GM12878 (cell line): ENCODE data around the gene CES3. TPM values are rescaled to one million over a fixed set of nuclear protein-coding genes. Genes with fewer than 3 reads are reported as not detected.
A peak's percentile ranks its signal among the peaks of the same experiment; 100 is the strongest.

Experiments used
- ATF7 ChIP-seq: fragments of 450-650 bp; IDR thresholded peaks from 2 replicates; pipeline ENCODE4 v1.6.1; 2016; ENCODE audit warnings: low read depth, mild to moderate bottlenecking
- BMI1 ChIP-seq: fragments of 450-650 bp; IDR thresholded peaks from 2 replicates; pipeline ENCODE4 v1.6.1; 2016; ENCODE audit warnings: mild to moderate bottlenecking, moderate library complexity, borderline replicate concordance
- BRCA1 ChIP-seq: IDR thresholded peaks from 2 replicates; pipeline ENCODE4 v1.6.1; 2011; ENCODE audit warnings: low read depth, low read length, improper control_type of control experiment
- DPF2 ChIP-seq: fragments of 450-650 bp; IDR thresholded peaks from 2 replicates; pipeline ENCODE4 v1.6.1; 2017; ENCODE audit warnings: mild to moderate bottlenecking
- EGR1 ChIP-seq, 2 experiments: IDR thresholded peaks; 1 replicate in 1 of 2; 2 replicates in 1 of 2; pipeline ENCODE4 v1.6.1; 2011 to 2012; ENCODE audit warnings: low read depth in 2 of 2, low read length in 2 of 2, borderline replicate concordance in 1 of 2, mild to moderate bottlenecking in 1 of 2, moderate library complexity in 1 of 2
- ESRRA ChIP-seq: IDR thresholded peaks from 2 replicates; pipeline ENCODE4 v1.6.1; 2012; ENCODE audit warnings: mild to moderate bottlenecking, low read length, improper control_type of control experiment
- IKZF1 ChIP-seq: fragments of 450-650 bp; conservative IDR thresholded peaks from 2 replicates; pipeline ENCODE4 v1.6.1; 2017; ENCODE audit warnings: antibody characterized with exemption, mild to moderate bottlenecking
- IRF5 ChIP-seq: fragments of 450-650 bp; IDR thresholded peaks from 2 replicates; pipeline ENCODE4 v1.6.1; 2017; ENCODE audit warnings: borderline replicate concordance
- KDM1A ChIP-seq: fragments of 200-600 bp; sonication (generic); IDR thresholded peaks from 2 replicates; pipeline ENCODE4 v1.6.1; 2016; ENCODE audit warnings: borderline replicate concordance
- MEF2B ChIP-seq: fragments of 450-650 bp; IDR thresholded peaks from 2 replicates; pipeline ENCODE4 v1.6.1; 2018; ENCODE audit warnings: mild to moderate bottlenecking, moderate library complexity; ENCODE audit not compliant: partially characterized antibody, poor library complexity, severe bottlenecking
- MTA3 ChIP-seq: IDR thresholded peaks from 2 replicates; pipeline ENCODE4 v1.6.1; 2012; ENCODE audit warnings: low read length, inconsistent platforms, borderline replicate concordance
- NBN ChIP-seq: fragments of 450-650 bp; IDR thresholded peaks from 2 replicates; pipeline ENCODE4 v1.6.1; 2016
- NFYB ChIP-seq: IDR thresholded peaks from 2 replicates; pipeline ENCODE4 v1.6.1; 2011; ENCODE audit warnings: low read depth, mild to moderate bottlenecking, low read length, improper control_type of control experiment, moderate library complexity; ENCODE audit not compliant: insufficient read depth
- PAX5 ChIP-seq: IDR thresholded peaks from 2 replicates; pipeline ENCODE4 v1.6.1; 2011; ENCODE audit warnings: low read depth, low read length, borderline replicate concordance
- PBX3 ChIP-seq: IDR thresholded peaks from 2 replicates; pipeline ENCODE4 v1.6.1; 2011; ENCODE audit warnings: mild to moderate bottlenecking, low read depth, low read length, moderate library complexity; ENCODE audit not compliant: insufficient replicate concordance
- POU2F2 ChIP-seq: IDR thresholded peaks from 3 replicates; pipeline ENCODE4 v1.6.1; 2011; ENCODE audit warnings: low read depth, mild to moderate bottlenecking, low read length, borderline replicate concordance
- SREBF2 ChIP-seq: IDR thresholded peaks from 2 replicates; pipeline ENCODE4 v1.6.1; 2012; ENCODE audit warnings: mild to moderate bottlenecking, low read length
- USF1 ChIP-seq: IDR thresholded peaks from 2 replicates; pipeline ENCODE4 v1.6.1; 2011; ENCODE audit warnings: borderline replicate concordance, low read depth, mild to moderate bottlenecking, moderate library complexity, mixed read lengths, low read length; ENCODE audit not compliant: insufficient read depth; ENCODE audit errors: extremely low read length
- YY1 ChIP-seq: IDR thresholded peaks from 2 replicates; pipeline ENCODE4 v1.6.1; 2011; ENCODE audit warnings: low read depth, mild to moderate bottlenecking, low read length
- polyA plus RNA-seq, 11 experiments: library from polyadenylated mRNA; depleted of rRNA in 4 of 11; unstranded in 6 of 11; stranded (reverse) in 5 of 11; fragments of >200 nt; fragmentation: Nextera tagmentation in 4 of 11; fragmentation: Illumina TruSeq in 1 of 11; extraction: Ambion mirVana in 4 of 11; extraction: Trizol in 1 of 11; gene quantifications; 1 replicate in 1 of 11; 2 replicates in 10 of 11; pipeline versions ENCODE4 v1.2.1 to v1.2.3, GENCODE V29; 2011 to 2016; ENCODE audit warnings: inconsistent platforms in 2 of 11, missing spikeins in 2 of 11, low read depth in 1 of 11
- total RNA-seq, 4 experiments: library from RNA; depleted of rRNA in 3 of 4; stranded (reverse); fragments of >200 nt in 3 of 4; fragmentation: Illumina TruSeq in 1 of 4; extraction: Trizol in 1 of 4; gene quantifications; 2 replicates each; pipeline versions ENCODE4 v1.2.1 to v1.2.3, GENCODE V29; 2013 to 2021
- TF ChIP-seq, protein P1 (sequence below): fragments of 450-650 bp; IDR thresholded peaks from 2 replicates; pipeline ENCODE4 v1.6.1; 2017; ENCODE audit warnings: low read depth, mild to moderate bottlenecking, moderate library complexity
- TF ChIP-seq, protein P2 (sequence below): IDR thresholded peaks from 2 replicates; pipeline ENCODE4 v1.6.1; 2012; ENCODE audit warnings: low read depth, low read length, improper control_type of control experiment

Gene CES3
- total and polyA plus RNA-seq, 10 of the 15 experiments (the other 5 are each of a cell fraction or from before 2014, with no cell fraction given): 0.09 to 3.1 (median 0.76) TPM

DNA sequence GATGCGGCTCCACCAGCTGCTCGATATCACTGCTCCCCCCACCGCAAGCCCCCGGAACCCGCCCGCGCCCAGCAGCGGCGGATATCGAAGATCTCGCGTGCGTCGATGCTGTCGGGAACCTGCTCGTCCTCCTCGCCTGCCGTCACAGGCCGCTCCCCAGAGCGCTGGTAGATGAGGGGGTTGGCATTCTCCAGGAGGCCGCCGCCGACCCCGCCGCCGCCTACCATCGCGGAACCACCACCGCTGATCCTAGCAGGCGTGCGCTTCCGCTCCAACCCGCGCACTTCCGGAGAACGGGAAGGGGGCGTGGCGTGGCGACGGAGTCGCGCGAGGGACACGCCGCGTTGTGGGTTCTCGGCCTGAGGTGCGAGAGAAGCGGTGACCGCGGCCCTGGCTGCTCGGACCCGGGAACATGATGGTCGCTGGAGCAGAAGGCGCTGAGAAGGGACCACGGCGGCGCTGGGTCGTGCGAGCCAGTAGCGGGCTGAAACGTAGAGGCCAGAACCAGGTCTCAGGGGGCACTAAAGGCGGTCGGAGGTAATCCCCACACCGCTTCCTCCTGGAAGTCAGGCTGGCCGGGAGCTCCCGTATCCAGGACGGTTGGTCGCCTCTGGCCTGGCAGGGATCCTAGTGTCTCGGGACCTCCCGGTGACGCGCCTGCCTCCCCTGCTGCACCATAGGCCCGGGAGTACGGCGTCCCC lies 26.8 kb upstream of the CES3 start, which contains the start of gene CIAO2B (continued):
- TF ChIP-seq YY1: peak; percentile 77
- peak; percentile 60; the same call in 1 of the 2 replicates for TF ChIP-seq NBN
- TF ChIP-seq EGR1 (IDR thresholded peaks at IDR 0.05; ENCODE audit: borderline replicate concordance in 1 of 2, low read depth in 2 of 2, low read length in 2 of 2): 0 out of 3 replicates have a peak, but pooled peaks of 1 of the 2 experiments have one; percentile 28
- TF ChIP-seq DPF2: peak; percentile 86
- TF ChIP-seq MTA3: no peak
- no peak for TF ChIP-seq KDM1A
- no peak for TF ChIP-seq PBX3
- no peak for TF ChIP-seq MEF2B
- TF ChIP-seq IKZF1: peak; percentile 91
- TF ChIP-seq ESRRA: no peak
- TF ChIP-seq ATF7: no peak
- TF ChIP-seq NFYB: no peak
- TF ChIP-seq, protein P1, sequence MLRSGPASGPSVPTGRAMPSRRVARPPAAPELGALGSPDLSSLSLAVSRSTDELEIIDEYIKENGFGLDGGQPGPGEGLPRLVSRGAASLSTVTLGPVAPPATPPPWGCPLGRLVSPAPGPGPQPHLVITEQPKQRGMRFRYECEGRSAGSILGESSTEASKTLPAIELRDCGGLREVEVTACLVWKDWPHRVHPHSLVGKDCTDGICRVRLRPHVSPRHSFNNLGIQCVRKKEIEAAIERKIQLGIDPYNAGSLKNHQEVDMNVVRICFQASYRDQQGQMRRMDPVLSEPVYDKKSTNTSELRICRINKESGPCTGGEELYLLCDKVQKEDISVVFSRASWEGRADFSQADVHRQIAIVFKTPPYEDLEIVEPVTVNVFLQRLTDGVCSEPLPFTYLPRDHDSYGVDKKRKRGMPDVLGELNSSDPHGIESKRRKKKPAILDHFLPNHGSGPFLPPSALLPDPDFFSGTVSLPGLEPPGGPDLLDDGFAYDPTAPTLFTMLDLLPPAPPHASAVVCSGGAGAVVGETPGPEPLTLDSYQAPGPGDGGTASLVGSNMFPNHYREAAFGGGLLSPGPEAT: peak; percentile 73
- no peak for TF ChIP-seq IRF5
- no peak for TF ChIP-seq USF1
- TF ChIP-seq SREBF2: no peak
- peak; percentile 56; the same call in 1 of the 2 replicates for TF ChIP-seq PAX5
- TF ChIP-seq POU2F2: peak; percentile 50; the same call in 2 of the 3 replicates
- peak; percentile 43; the same call in 1 of the 2 replicates for TF ChIP-seq BRCA1
- TF ChIP-seq BMI1: no peak
- TF ChIP-seq, protein P2, sequence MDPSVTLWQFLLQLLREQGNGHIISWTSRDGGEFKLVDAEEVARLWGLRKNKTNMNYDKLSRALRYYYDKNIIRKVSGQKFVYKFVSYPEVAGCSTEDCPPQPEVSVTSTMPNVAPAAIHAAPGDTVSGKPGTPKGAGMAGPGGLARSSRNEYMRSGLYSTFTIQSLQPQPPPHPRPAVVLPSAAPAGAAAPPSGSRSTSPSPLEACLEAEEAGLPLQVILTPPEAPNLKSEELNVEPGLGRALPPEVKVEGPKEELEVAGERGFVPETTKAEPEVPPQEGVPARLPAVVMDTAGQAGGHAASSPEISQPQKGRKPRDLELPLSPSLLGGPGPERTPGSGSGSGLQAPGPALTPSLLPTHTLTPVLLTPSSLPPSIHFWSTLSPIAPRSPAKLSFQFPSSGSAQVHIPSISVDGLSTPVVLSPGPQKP: peak; percentile 74; the same call in 1 of the 2 replicates
